Transverse colon (tissue), 3 donors: Measurements from ENCODE around the gene THSD4.

Experiments
- CTCF ChIP-seq, 5 experiments: fragments of 200-600 bp in 3 of 5; fragments of 450-650 bp in 2 of 5; sonication (generic) in 3 of 5; IDR thresholded peaks; 1 replicate in 2 of 5; 2 replicates in 3 of 5; pipeline ENCODE4 v1.5.1; 2016 to 2017; ENCODE audit warnings: antibody characterized with exemption in 5 of 5, inconsistent platforms in 3 of 5, mild to moderate bottlenecking in 2 of 5, moderate library complexity in 1 of 5
- POLR2A ChIP-seq: fragments of 450-650 bp; IDR thresholded peaks from one replicate; pipeline ENCODE4 v1.6.1; 2016; ENCODE audit warnings: antibody characterized with exemption, mild to moderate bottlenecking, moderate library complexity

GRCh38 chr15:71232411-71232810, 117.1 kb downstream of the THSD4 start:
- no peak for TF ChIP-seq CTCF (IDR thresholded peaks at IDR 0.05)
- TF ChIP-seq POLR2A: no peak
